HG03442 (cell line): ENCODE data around the gene SNTG2.
A peak's percentile ranks its signal among the peaks of the same experiment; 100 is the strongest.

ENCODE experiments used
- ATAC-seq: cut with Tn5 transposase; IDR thresholded peaks from one replicate; pipeline ENCODE4 v1.9.1; 2021; ENCODE audit warnings: mild to moderate bottlenecking, moderate library complexity; ENCODE audit not compliant: unreplicated experiment

SNTG2 gene

GRCh38 chr2:1136846-1137245, 186.2 kb downstream of the SNTG2 start:
- no peak for ATAC-seq

- no peak for ATAC-seq
These were observed 186.6 kb downstream of the SNTG2 start for GRCh38 chr2:1137264-1137663.

DNA sequence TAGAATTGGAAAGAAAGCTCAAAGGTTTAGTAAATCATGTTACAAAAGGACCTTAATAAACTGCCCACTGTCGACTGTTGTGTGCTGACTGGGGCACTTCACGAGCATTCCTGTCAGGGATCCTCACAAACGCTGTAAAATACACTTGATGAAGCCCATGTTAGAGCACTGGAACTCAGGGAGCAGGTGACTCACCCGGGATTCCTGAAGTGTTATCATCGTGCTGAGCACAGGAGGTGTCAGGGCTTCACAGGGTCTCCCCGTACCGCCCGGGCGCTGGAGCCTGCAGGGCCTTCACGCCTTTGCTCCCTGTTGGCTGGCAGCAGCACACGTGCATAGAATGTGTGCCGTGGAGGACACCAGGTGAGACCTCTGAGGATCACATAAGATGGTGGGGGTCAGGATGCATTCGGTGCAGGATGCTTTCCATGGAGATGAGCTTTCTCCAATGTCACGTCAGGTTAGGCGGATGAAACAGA, 187.3 kb downstream of the SNTG2 start:
- no peak for ATAC-seq

GRCh38 chr2:1140389-1141003, 189.8 kb downstream of the SNTG2 start:
- ATAC-seq, result peak; percentile 57

- no peak for ATAC-seq
These were observed 190.4 kb downstream of the SNTG2 start for GRCh38 chr2:1141079-1141478.

- no peak for ATAC-seq
These were observed 192.5 kb downstream of the SNTG2 start for GRCh38 chr2:1143129-1143528.

GRCh38 chr2:1147873-1148612, 197.4 kb downstream of the SNTG2 start:
- ATAC-seq, result no peak

DNA sequence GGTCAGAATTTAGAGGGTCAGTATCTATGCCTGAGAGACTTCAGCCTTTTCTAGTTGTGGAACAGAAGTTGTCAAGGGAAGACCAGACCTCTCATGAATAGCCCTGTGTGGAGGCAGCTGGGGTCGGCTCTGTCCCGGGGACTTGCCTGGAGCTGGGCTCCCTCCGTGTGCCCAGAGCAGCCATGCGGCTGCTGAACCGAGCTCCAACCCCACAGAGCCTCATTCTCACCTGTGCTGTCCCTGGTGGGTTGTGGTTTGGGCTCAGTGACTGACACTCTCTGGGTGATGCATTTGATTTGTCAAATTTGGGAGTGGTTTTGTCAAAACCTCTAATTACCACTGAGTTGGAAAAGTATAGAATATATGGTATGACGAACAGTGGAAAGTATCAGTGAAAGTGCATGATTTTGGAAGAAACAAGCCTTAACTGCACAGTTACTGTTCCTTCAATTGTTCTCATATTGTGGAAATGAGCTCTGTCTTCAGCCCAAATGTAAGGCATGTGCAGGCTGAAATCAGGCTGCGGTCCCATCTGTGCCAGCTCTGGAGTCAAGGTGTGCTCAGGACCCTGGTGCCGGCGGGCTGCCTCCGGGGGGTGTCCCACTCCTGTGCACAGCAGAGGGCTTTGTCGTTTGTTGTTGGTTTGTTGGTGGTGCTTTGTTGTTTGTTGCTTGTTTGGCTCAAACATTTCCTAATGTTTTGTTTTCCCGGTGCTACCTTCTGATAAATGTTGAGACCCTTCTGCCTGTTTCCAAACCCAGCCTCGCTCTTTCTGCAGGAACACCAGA, 200.3 kb downstream of the SNTG2 start:
- ATAC-seq, result no peak

DNA sequence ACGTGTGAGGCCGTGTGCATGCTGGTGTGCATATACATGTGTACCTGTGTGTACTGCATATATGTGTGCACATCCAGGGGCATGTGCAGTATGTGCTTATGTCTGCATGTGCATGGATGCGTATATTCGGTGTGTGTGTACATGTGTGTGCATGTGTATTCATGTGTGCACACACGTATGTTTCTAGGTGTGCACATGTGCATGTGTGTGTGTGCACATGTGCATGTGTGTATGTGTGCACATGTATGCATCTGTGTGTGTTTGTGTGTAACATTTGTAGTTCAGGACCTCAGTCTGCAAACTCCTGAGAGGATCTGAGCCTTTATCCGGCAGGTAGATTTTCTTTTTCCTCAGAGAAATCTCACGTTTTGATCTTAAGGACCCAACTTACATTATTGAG, 201.7 kb downstream of the SNTG2 start:
- no peak for ATAC-seq

- ATAC-seq, result no peak
These were observed 203.3 kb downstream of the SNTG2 start for GRCh38 chr2:1153920-1154319.

DNA sequence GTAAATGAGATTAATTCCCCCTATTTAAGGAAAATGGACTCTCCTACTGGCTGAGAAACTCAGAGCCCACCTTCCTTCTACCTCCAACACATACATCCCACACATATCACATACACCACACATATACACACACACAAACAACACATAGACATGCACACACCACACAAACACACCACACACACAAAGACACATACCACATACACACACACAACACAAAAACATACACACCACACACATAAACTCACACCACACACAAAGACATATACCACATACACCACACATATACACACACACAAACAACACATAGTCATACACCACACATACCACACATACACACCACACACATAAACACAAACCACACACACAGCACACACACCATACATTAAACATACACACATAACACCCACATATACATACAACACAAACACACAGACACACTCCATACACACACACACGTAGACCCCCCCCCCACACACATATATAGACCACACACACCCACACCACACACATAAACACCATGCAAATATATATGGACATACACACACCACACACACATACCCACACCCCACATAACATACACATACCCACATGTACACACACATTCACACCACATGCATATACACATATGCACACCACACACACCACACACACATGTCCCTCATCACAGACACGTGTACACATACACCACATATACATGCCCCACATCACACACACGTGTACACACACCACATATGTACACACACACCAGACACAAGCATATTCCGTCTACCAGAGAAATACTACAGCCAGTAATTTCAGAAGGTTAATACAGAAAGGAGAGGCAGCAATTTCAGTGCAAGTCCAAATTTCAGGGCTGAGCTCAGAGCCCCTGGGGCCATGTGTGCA, 204.3 kb downstream of the SNTG2 start:
- no peak for ATAC-seq

DNA sequence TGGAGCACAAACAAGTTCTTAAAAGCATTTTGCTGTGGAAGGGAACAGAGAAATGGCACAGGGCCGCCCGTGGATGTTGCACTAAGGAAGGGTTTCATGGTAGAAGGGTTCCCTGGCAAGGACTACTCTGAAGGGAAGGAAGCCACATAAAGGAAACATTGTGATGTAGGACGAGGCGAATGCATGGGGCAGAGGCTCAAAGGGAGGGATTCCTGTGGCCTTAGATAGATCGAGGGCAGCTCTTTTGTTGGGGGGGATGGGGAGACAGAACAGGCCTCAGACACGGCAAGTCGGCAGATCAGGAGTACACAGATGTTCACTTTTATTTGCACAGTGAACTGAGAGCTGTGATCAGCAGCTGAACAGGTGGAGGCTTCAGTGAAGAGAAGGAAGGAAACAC, 205.4 kb downstream of the SNTG2 start:
- ATAC-seq, result no peak

DNA sequence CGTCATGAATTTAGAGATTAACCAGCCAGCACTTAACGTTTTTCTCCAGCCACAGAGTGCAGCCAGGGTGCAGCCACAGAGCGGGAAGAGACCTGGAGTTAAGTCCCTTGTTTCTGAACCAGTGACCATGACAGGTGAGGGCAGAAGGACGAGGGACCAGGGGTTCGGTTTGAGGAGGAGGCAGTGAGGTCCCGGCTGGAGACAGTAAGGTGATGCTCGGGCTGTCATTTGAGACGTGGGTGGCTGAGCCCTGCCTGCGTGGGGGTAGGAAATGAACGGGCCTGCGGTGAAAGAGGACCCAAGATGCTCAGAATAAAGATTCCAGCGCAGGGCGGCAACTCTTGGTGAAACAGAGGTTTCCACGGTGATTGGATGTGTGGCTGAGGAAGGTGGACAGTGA, 205.9 kb downstream of the SNTG2 start:
- no peak for ATAC-seq

DNA sequence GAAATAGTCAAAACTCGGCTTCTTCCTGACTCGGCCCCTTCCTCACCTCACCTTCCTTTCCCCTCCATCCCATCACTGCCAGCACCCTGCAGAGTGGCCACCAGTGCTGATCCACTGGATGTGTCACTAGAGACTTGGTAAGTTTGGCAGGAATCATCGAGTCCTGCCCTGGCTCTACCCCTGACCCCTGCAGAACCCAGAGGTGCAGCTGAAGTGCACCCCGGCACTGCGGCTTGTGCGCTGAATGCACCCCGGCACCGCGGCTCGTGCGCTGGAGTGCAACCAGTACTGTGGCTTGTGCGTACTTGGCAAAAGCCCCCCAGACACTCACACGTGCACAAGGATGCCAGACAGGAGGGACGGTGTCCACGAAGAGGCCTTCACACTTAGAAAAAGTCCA, 206.5 kb downstream of the SNTG2 start:
- no peak for ATAC-seq

GRCh38 chr2:1159013-1159412, 208.4 kb downstream of the SNTG2 start:
- no peak for ATAC-seq

- no peak for ATAC-seq
These were observed 211.6 kb downstream of the SNTG2 start for GRCh38 chr2:1162246-1162645.

- ATAC-seq, result no peak
These were observed 212.3 kb downstream of the SNTG2 start for GRCh38 chr2:1162768-1163584.

DNA sequence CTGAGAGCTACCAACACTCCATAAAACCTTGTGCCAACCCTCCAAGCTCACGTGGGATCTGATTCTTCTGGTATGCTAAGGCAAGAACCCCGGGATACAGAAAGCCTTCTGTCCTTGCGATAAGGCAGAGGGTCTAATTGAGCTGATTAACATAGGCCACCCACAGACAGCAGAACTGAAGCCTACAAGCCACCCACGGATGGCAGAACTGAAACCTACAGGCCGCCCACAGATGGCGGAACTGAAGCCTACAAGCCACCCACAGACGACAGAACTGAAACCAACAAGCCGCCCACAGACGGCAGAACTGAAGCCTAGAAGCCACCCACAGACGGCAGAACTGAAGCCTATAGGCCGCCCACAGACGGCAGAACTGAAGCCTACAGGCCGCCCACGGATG, 216.3 kb downstream of the SNTG2 start:
- no peak for ATAC-seq

DNA sequence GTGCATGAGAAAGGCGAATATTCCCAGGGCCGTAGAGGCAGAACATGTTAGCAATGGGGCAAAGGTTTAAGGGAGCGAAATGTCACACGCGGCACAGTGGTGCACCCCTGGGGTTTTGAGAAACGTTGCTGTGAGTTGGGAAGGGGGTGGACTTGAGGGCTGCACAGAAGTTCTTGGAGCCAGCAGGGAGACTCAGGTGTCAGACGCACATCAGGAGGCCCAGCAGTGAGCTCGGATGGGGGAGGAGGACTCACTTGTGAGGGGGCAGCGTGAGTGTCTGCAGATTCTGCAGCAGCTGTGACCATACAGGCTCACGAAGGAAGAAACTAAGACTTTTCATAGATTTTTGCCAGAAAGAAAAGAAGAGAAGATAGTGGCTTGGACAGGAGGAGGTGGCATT, 218.2 kb downstream of the SNTG2 start:
- ATAC-seq, result no peak
